GM12874 (cell line): ENCODE measurements around the gene VAMP4.

Source experiments
- TF ChIP-seq, protein P1 (sequence below): IDR thresholded peaks from 2 replicates; pipeline ENCODE4 v1.5.1; 2011; ENCODE audit warnings: low read depth, mild to moderate bottlenecking, control low read depth, low read length, moderate library complexity; ENCODE audit not compliant: insufficient read depth

The VAMP4 gene

DNA sequence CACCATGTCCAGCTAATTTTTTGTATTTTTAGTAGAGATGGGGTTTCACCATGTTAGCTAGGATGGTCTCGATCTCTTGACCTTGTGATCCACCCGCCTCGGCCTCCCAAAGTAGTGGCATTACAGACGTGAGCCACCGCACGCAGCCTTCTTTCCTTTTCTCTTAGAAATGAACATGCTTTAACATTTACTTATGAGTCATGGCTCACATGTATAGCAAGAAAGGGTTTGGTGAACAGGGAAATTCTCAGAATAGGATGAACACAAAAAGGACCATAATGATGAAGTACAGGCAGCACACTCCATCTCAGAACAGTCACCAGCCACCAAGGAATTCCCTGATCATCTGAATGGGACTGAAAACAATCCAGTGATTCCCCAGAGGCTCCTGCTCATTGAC is 9.4 kb upstream of the VAMP4 start:
- TF ChIP-seq, protein P1, sequence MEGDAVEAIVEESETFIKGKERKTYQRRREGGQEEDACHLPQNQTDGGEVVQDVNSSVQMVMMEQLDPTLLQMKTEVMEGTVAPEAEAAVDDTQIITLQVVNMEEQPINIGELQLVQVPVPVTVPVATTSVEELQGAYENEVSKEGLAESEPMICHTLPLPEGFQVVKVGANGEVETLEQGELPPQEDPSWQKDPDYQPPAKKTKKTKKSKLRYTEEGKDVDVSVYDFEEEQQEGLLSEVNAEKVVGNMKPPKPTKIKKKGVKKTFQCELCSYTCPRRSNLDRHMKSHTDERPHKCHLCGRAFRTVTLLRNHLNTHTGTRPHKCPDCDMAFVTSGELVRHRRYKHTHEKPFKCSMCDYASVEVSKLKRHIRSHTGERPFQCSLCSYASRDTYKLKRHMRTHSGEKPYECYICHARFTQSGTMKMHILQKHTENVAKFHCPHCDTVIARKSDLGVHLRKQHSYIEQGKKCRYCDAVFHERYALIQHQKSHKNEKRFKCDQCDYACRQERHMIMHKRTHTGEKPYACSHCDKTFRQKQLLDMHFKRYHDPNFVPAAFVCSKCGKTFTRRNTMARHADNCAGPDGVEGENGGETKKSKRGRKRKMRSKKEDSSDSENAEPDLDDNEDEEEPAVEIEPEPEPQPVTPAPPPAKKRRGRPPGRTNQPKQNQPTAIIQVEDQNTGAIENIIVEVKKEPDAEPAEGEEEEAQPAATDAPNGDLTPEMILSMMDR: no peak

DNA sequence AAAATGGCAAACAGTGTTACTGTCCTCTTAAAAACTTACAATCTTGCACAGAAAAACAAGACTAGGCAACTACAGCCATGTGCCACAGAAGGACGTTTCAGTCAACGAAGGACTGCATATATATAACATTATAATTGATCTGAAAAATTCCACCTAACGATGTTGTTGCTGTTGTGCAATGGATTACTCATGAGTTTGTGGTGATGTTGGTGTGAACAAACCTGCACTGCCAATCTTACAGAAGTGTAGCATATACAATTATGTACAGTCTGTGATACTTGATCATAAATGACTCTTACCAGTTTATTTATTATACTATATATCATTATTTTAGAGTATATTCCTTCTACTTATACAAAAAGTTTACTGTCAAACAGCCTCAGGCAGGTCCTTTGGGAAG is 6.8 kb upstream of the VAMP4 start:
- TF ChIP-seq, protein P1: no peak

DNA sequence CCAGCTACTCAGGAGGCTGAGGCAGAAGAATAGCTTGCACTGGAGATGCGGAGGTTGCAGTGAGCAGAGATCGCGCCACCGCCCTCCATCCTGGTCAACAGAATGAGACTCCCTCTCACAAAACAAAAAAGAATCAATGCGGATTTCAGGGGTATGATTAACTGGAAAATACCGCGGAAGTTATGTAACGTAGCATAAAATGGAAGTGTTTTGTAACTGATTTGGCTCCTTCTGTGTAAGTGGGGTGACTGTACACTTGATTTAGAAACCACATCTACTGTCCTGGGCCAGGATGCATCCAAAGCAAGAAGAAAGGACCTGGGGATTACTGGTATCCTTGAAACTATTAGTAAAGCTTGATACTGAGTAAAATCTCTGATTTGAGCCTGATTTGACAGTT is 3.1 kb upstream of the VAMP4 start:
- TF ChIP-seq, protein P1: no peak

DNA sequence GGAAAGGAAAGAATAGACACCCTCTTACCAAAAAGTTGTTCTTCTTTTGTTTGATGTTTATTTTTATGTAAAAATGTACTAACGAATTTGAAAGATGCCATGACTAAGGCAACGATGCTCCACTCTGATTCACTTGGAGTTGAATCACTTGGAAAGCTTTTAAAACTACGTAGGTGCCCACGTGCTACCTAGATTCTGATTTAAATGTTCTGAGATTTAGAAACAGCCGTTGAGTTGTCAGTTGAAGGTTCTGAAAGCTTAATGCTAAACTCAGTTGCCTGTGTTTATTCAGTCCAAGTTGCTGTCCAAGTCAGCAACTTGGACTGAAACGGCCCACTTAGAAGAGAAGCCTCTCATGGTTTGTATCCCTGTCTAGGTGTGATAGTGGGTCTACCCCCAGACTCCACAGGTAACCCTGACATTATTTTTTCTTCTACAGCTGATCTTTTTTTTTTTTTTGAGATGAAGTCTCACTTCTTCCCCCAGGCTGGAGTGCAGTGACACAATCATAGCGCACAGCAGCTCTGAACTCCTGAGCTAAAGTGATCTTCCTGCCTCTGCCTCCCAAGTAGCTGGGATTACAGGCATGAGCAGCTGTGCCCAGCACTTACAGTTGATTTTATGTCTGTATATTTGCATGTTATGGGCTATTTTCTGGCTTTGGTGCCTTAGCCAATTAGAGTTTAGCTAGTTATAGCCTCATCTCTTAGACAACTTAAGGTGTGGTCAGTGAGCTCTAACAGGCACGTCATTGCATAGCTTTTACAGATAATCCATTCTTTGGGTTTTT is 1.4 kb upstream of the VAMP4 start:
- TF ChIP-seq, protein P1: no peak

DNA sequence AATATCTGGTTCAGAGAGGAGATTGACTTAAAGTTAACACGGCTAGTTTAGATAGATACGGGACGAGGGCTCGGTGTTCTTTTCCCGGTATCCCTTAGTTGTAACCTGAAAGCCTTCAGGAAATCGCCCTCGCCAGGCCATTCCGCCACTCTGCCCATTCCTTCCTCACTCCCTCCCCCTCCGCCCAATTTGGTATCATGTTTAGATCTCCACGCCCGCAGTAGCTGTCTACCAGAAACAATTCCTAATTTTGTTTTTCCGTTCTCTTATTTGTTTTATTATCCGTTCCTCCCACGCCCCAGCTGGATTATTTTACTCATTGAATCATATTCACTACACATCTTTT is 685 bp upstream of the VAMP4 start:
- TF ChIP-seq, protein P1: no peak

DNA sequence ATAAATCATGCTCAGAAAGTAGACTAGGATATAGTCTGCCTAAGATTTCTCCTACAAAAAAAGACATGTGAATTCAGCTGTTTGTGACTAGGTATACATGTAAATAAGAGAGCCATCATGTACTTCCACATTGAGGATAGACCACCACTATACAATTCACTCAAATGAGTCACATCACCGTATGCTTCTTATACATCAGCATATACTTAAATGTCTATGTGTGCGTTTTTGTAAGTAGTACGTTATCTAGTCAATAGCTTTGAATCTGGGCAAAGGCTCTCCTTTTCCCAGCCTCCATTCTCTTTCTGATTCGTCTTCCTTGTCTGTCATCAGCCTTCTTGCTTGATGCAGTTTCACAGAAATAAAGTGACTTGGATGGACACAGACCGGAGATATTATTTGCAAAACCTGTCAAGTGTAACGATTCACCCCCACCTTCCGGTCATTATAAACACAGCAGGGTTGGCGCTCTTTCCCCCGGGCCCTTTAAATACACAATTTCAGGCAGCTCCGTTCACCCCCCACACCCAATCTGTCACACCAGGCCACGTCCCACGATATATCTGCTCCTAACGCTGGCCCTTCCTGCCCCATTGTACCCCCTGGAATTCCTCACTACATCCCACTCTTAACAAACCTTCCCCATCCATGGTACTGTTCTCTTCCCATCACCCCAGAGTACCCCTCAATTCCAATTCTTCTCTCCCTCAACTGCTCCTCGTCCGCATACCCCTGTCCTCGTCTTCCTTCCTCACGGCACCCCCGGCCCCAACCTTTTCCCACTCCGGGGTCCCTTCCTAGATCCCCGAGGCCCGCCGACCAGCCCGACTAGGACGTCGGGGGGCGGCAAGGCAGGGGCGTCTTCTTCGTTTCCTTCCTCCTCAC is 636 bp downstream of the VAMP4 start:
- TF ChIP-seq, protein P1: 0 out of 2 replicates have a peak, but pooled peaks have one; percentile 6

DNA sequence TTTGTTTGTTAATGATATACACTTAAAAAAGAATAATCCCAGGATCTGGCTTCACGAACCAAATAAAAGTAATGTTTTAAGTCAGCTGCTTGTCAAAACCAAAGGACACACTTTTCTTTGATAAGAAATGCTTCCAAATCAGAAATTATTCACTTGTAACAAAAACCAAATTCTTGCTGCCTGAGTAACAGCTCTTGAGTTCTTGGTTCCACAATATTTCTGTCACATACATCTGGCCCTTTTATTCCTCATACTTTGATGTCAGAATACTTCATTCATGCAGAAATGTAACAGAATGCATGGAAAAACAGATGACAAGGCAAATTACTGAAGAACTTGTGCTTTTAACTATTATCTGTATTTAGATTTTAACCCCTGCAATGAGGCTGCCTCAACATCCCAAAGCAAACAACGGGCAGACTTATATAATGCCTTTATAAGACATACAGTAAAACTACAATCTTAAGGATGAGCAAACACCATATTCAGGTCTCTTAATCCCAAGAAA is 1.5 kb downstream of the VAMP4 start:
- TF ChIP-seq, protein P1: no peak
